Tibial nerve (tissue), 4 donors: Measurements from ENCODE around the gene PISD. TPM values are rescaled to one million over a fixed set of nuclear protein-coding genes. Genes with fewer than 3 reads are reported as not detected.
A peak's percentile ranks its signal among the peaks of the same experiment; 100 is the strongest.

Experiments
- DNase-seq, 2 donors: peaks; one replicate each; pipeline ENCODE4 v3.0.0-alpha.2; 2019; ENCODE audit warnings: low spot score in 2 of 2
- H3K27ac ChIP-seq, 4 donors: fragments of 200-600 bp; sonication (generic) in 3 of 4; one replicate each; pipeline ENCODE4 v1.5.1; 2017 to 2019; ENCODE audit warnings: mild to moderate bottlenecking in 1 of 4
- H3K27me3 ChIP-seq, 2 donors: fragments of 200-600 bp; sonication (generic) in 1 of 2; one replicate each; pipeline versions ENCODE4 v1.5.1 to v1.6.0; 2017 to 2019
- H3K36me3 ChIP-seq, 3 donors: fragments of 200-600 bp; sonication (generic); one replicate each; pipeline ENCODE4 v1.5.1; 2018 to 2019
- H3K4me1 ChIP-seq, 4 donors: fragments of 200-600 bp; sonication (generic) in 3 of 4; one replicate each; pipeline ENCODE4 v1.5.1; 2017 to 2019
- H3K4me3 ChIP-seq, 4 donors: fragments of 200-600 bp; sonication (generic) in 3 of 4; one replicate each; pipeline ENCODE4 v1.5.1; 2017 to 2019; ENCODE audit warnings: mild to moderate bottlenecking in 1 of 4, moderate library complexity in 1 of 4
- H3K9me3 ChIP-seq, 4 donors: fragments of 200-600 bp; sonication (generic) in 3 of 4; one replicate each; pipeline ENCODE4 v1.5.1; 2017 to 2019
- EP300 ChIP-seq, 2 donors: sonication (generic); formaldehyde crosslinking; IDR thresholded peaks; one replicate each; pipeline ENCODE4 v1.6.1; 2017; ENCODE audit warnings: antibody characterized with exemption in 2 of 2, mild to moderate bottlenecking in 1 of 2
- POLR2A ChIP-seq, 2 donors: fragments of 450-650 bp; IDR thresholded peaks; one replicate each; pipeline ENCODE4 v1.6.1; 2017; ENCODE audit warnings: antibody characterized with exemption in 2 of 2, mild to moderate bottlenecking in 2 of 2, moderate library complexity in 2 of 2
- WGBS, 2 donors: methylation state at CpG; one replicate each; pipeline ENCODE4 v1.1.5; 2018; 5-methylcytosine and 5-hydroxymethylcytosine counted together
- total RNA-seq, 4 donors: library from RNA; depleted of rRNA; stranded (reverse); fragments of >200 nt; gene quantifications; one replicate each; pipeline ENCODE4 v1.1.0, GENCODE V29; 2016
- TF ChIP-seq, protein P1 (sequence below), 5 experiments: fragments of 200-600 bp in 3 of 5; fragments of 450-650 bp in 2 of 5; sonication (generic) in 3 of 5; IDR thresholded peaks; one replicate each; pipeline ENCODE4 v1.5.1; 2016 to 2019; ENCODE audit warnings: antibody characterized with exemption in 5 of 5, mild to moderate bottlenecking in 3 of 5, moderate library complexity in 2 of 5

Gene PISD
- total RNA-seq, 4 donors from 2014 or later: 26.9 to 44.7 (median 36.2) TPM

DNA sequence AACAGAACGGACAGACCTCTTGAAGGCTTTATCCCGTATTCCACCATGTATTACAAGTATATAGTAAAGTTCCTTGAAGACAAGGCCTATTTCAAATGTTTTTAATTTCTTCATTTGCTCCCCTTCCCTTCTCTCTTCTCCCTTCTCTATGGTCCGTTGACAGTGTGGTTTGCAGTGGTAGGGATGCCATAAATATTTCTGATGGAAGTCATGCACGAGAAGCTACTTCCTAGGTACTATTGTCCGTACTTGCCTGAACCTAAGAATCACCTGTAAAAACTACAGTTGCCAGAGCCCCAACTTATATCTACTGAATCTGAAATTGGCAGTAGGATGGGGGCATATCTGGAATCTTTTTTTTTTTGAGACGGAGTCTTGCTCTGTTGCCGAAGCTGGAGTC is 2.8 kb downstream of the PISD start:
- Histone ChIP-seq H3K9me3 (no peaks in the 10 kb centered on the region), H3K27ac (no peak overlapping the region), H3K4me1 (peaks cover 0 to 29% (median 13%) of the 10 kb centered on the region in 4 donors), H3K4me3 (no peak overlapping the region), H3K27me3 (no peaks in the 10 kb centered on the region), H3K36me3 (no peaks in the 10 kb centered on the region)
- DNase-seq: no peak
- WGBS, 2 donors: 83 to 84% methylated on average over 7 of the region's 7 CpGs
- no peak for TF ChIP-seq POLR2A (IDR thresholded peaks at IDR 0.05)
- no peak for TF ChIP-seq EP300 (IDR thresholded peaks at IDR 0.05)
- TF ChIP-seq, protein P1, sequence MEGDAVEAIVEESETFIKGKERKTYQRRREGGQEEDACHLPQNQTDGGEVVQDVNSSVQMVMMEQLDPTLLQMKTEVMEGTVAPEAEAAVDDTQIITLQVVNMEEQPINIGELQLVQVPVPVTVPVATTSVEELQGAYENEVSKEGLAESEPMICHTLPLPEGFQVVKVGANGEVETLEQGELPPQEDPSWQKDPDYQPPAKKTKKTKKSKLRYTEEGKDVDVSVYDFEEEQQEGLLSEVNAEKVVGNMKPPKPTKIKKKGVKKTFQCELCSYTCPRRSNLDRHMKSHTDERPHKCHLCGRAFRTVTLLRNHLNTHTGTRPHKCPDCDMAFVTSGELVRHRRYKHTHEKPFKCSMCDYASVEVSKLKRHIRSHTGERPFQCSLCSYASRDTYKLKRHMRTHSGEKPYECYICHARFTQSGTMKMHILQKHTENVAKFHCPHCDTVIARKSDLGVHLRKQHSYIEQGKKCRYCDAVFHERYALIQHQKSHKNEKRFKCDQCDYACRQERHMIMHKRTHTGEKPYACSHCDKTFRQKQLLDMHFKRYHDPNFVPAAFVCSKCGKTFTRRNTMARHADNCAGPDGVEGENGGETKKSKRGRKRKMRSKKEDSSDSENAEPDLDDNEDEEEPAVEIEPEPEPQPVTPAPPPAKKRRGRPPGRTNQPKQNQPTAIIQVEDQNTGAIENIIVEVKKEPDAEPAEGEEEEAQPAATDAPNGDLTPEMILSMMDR (IDR thresholded peaks at IDR 0.05): no peak

DNA sequence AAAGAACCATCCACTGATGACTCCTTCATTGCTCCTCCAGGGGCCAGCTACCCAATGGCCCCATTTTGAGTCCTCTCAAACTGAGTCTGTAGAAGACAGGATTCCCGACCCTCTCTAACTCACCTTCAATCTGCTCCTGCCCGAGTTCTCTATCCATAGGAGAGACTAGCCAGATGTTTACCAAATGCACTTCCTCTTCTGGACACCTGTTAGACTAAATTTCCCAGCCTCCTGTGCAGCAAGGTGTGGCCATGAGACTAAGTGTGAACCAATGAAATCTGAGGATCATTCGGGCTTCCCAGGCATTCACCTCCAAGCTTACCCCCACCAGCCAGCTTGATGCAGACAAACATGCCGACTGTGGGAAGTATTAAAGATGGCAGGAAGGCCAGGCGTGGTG is 7.6 kb downstream of the PISD start:
- H3K4me1 ChIP-seq: peaks cover 0 to 16% (median 0%) of the 10 kb centered on the region in 4 donors
- no peak for DNase-seq
- TF ChIP-seq, protein P1 (IDR thresholded peaks at IDR 0.05): no peak
- TF ChIP-seq EP300 (IDR thresholded peaks at IDR 0.05) (no peak), POLR2A (IDR thresholded peaks at IDR 0.05) (no peak)
- H3K36me3 ChIP-seq: peaks cover 0 to 7% (median 0%) of the 10 kb centered on the region in 3 donors
- whole genome bisulfite sequencing, 2 donors: 94 to 99% methylated on average over 5 of the region's 5 CpGs
- H3K27ac ChIP-seq: peak overlapping the region in 2 of 4 donors; percentile 47 to 77
- no peak overlapping the region for H3K4me3 ChIP-seq
- H3K27me3 ChIP-seq: no peaks in the 10 kb centered on the region
- no peaks in the 10 kb centered on the region for H3K9me3 ChIP-seq

DNA sequence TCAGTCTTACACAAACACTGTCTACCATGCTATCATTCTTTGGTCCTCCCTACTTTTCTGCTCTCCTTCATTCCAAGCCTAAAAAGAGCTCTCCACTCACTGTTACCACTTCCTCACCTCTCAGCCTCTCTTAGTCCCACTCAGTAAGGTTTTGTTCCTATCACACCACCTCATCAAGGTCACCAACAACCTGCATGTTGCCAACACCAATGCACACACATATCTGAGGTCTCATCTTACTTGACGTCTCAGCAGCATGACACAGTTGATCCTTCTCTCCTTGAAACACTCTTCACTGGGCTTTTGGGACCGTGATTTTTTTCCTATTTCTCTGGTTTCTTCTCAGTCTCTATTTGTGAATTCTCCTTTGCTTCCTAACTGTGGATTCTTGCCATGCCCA is 8.1 kb downstream of the PISD start:
- Histone ChIP-seq H3K27ac (peak overlapping the region in 3 of 4 donors; percentile 3 to 77 (median 47)), H3K4me3 (no peak overlapping the region), H3K9me3 (no peaks in the 10 kb centered on the region), H3K4me1 (peaks cover 0 to 16% (median 0%) of the 10 kb centered on the region in 4 donors), H3K36me3 (peaks cover 0 to 12% (median 0%) of the 10 kb centered on the region in 3 donors), H3K27me3 (no peaks in the 10 kb centered on the region)
- 84 to 87% methylated on average over 2 of the region's 2 CpGs for WGBS, 2 donors
- TF ChIP-seq, protein P1 (IDR thresholded peaks at IDR 0.05): no peak
- TF ChIP-seq POLR2A (IDR thresholded peaks at IDR 0.05): no peak
- no peak for TF ChIP-seq EP300 (IDR thresholded peaks at IDR 0.05)
- no peak for DNase-seq

DNA sequence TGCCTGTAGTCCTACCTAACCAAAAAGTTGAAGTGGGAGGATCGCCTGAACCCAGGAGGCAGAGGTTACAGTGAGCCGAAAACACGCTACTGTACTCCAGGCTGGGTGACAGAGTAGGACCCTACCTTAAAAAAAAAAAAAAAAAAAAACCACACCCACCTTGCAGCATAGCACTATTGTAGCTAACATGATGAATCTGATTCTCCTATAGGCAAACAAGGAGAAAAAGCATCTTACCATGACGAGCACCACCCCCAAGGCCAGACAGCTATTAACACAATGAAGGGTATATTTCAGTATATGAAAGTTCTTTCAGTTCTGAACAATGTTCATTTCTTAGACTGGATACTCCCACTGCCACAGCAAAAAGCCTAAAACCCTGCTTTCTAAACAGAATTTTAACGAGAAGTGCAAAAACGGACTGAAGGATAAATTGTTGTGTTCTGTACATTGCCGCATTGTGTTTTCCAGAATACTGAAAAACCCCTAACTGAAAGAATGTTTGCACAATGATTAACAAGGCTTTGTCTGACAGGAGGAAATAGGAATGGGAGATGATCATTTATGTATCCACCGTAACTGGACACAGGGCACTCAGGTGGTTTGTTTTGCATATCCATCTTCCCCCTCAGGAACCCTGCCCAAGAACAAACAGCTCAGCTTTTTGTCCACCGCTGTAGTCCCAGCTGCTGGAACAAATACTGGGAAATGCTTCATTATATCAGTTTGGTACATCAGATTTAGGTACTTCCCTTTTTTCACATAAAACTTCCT is 8.9 kb downstream of the PISD start:
- 63 to 67% methylated on average over 9 of the region's 9 CpGs for WGBS, 2 donors
- Histone ChIP-seq H3K36me3 (peaks cover 0 to 20% (median 0%) of the 10 kb centered on the region in 3 donors), H3K4me3 (no peak overlapping the region), H3K9me3 (no peaks in the 10 kb centered on the region), H3K4me1 (peaks cover 0 to 12% (median 0%) of the 10 kb centered on the region in 4 donors), H3K27me3 (no peaks in the 10 kb centered on the region), H3K27ac (peak overlapping the region in 3 of 4 donors; percentile 3 to 82 (median 77))
- DNase-seq: no peak
- no peak for TF ChIP-seq EP300 (IDR thresholded peaks at IDR 0.05)
- TF ChIP-seq POLR2A (IDR thresholded peaks at IDR 0.05): no peak
- TF ChIP-seq, protein P1 (IDR thresholded peaks at IDR 0.05): no peak

DNA sequence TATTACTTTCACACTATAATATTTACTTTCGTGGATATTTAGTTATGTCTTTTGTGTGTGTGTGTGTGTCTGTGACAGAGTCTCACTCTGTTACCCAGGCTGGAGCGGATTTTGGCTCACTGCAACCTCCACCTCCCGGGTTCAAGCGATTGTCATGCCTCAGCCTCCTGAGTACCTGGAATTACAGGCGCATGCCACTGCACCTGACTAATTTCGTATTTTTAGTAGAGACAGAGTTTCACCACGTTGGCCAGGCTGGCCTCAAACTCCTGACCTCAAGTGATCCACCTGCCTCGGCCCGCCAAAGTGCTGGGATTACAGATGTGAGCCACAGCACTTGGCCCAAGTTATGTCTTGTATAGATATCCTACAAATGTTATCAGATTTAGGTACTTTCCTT is 9.9 kb downstream of the PISD start:
- Histone ChIP-seq H3K27me3 (no peaks in the 10 kb centered on the region), H3K27ac (peak overlapping the region in 2 of 4 donors; percentile 77 to 82), H3K4me1 (peaks cover 0 to 9% (median 0%) of the 10 kb centered on the region in 4 donors), H3K36me3 (peaks cover 0 to 31% (median 0%) of the 10 kb centered on the region in 3 donors), H3K9me3 (no peaks in the 10 kb centered on the region), H3K4me3 (no peak overlapping the region)
- 89 to 93% methylated on average over 9 of the region's 9 CpGs for WGBS, 2 donors
- DNase-seq: no peak
- TF ChIP-seq, protein P1 (IDR thresholded peaks at IDR 0.05): no peak
- TF ChIP-seq EP300 (IDR thresholded peaks at IDR 0.05): no peak
